ENCODE results near the gene ALDH1L2. TPM values are rescaled to one million over a fixed set of nuclear protein-coding genes. Genes with fewer than 3 reads are reported as not detected.
A peak's percentile ranks its signal among the peaks of the same experiment; 100 is the strongest.
"Not testable (repeated sequence)": the region's sequence is repeated elsewhere in the genome, so short reads cannot be mapped to it uniquely, and the experiment has no call there.

Gene ALDH1L2
- total and polyA plus RNA-seq, 5 donors from 2014 or later = not detected

DNA sequence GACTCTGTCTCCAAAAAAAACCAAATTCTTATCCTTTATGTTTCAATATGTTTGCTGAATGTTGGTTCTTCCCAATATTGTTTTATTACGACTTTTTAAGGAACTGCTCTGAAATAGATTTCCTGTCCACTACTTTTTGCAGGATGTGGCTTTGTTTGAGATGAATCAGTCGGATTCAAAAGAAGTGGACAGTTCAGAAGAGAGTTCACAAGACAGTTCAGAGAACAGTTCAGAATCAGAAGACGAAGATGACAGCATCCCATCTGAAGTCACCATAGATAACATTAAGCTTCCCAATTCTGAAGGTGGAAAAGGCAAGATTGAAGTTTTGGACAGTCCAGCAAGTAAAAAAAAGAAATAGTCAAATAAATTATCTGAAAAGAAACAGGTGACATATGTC, 89.9 kb downstream of the ALDH1L2 start:
- no peaks in the 10 kb centered on the region for H3K27me3 ChIP-seq (ENCODE audit: control insufficient read depth, insufficient read depth, low read length)
- Mint-ChIP-seq H3K4me1 (peaks cover 14 to 26% (median 18%) of the 10 kb centered on the region in 4 donors), H3K4me3 (no peak overlapping the region), H3K27ac (no peak overlapping the region), H3K9me3 (peaks cover 0 to 3% (median 0%) of the 10 kb centered on the region in 7 donors), H3K36me3 (peaks cover 80% of the 10 kb centered on the region), H3K27me3 (no peaks in the 10 kb centered on the region)
- no peak for DNase-seq
- H3K9me3 ChIP-seq (ENCODE audit: control insufficient read depth in 2 of 2, low read length in 2 of 2) = no peaks in the 10 kb centered on the region
- H3K4me1 ChIP-seq (ENCODE audit: control insufficient read depth, insufficient read depth, low read length, poor library complexity, severe bottlenecking) = no peaks in the 10 kb centered on the region
- H3K36me3 ChIP-seq (ENCODE audit: control insufficient read depth, insufficient read depth, low read length) = peaks cover 58% of the 10 kb centered on the region
- no peak for ATAC-seq (ENCODE audit: low read depth in 2 of 2)
- no peak overlapping the region for H3K4me3 ChIP-seq (ENCODE audit: low read depth, low read length)
- no peak overlapping the region for H3K27ac ChIP-seq (ENCODE audit: insufficient read depth, low read length, poor library complexity, severe bottlenecking)

GRCh38 chr12:104991565-104992128, 92.6 kb downstream of the ALDH1L2 start:
- Histone ChIP-seq H3K4me1 (ENCODE audit: control insufficient read depth, insufficient read depth, low read length, poor library complexity, severe bottlenecking) (peaks cover 16% of the 10 kb centered on the region), H3K4me3 (ENCODE audit: low read depth, low read length) (no peak overlapping the region), H3K9me3 (ENCODE audit: control insufficient read depth in 2 of 2, low read length in 2 of 2) (no peaks in the 10 kb centered on the region), H3K27ac (ENCODE audit: insufficient read depth, low read length, poor library complexity, severe bottlenecking) (no peak overlapping the region), H3K27me3 (ENCODE audit: control insufficient read depth, insufficient read depth, low read length) (no peaks in the 10 kb centered on the region), H3K36me3 (ENCODE audit: control insufficient read depth, insufficient read depth, low read length) (peaks cover 51% of the 10 kb centered on the region)
- H3K9me3 Mint-ChIP-seq = peaks cover 0 to 3% (median 0%) of the 10 kb centered on the region in 7 donors
- DNase-seq (no peak), ATAC-seq (ENCODE audit: low read depth in 2 of 2) (no peak)
- H3K27ac Mint-ChIP-seq = no peak overlapping the region
- peaks cover 31 to 40% (median 33%) of the 10 kb centered on the region in 4 donors for H3K4me1 Mint-ChIP-seq
- H3K4me3 Mint-ChIP-seq = peak overlapping the region in 1 of 4 donors; percentile 9
- peaks cover 64% of the 10 kb centered on the region for H3K36me3 Mint-ChIP-seq
- H3K27me3 Mint-ChIP-seq = no peaks in the 10 kb centered on the region

- Mint-ChIP-seq H3K27me3 (no peaks in the 10 kb centered on the region), H3K9me3 (peaks cover 0 to 3% (median 2%) of the 10 kb centered on the region in 7 donors), H3K27ac (peak overlapping the region in 1 of 3 donors; percentile 48), H3K4me1 (peaks cover 28 to 44% (median 34%) of the 10 kb centered on the region in 4 donors), H3K36me3 (peaks cover 61% of the 10 kb centered on the region), H3K4me3 (peak overlapping the region in 1 of 4 donors; percentile 9)
- Histone ChIP-seq H3K4me1 (ENCODE audit: control insufficient read depth, insufficient read depth, low read length, poor library complexity, severe bottlenecking) (peaks cover 20% of the 10 kb centered on the region), H3K9me3 (ENCODE audit: control insufficient read depth in 2 of 2, low read length in 2 of 2) (no peaks in the 10 kb centered on the region), H3K27me3 (ENCODE audit: control insufficient read depth, insufficient read depth, low read length) (no peaks in the 10 kb centered on the region), H3K4me3 (ENCODE audit: low read depth, low read length) (no peak overlapping the region), H3K36me3 (ENCODE audit: control insufficient read depth, insufficient read depth, low read length) (peaks cover 44% of the 10 kb centered on the region), H3K27ac (ENCODE audit: insufficient read depth, low read length, poor library complexity, severe bottlenecking) (no peak overlapping the region)
- ATAC-seq (ENCODE audit: low read depth in 2 of 2) (no peak), DNase-seq (no peak)
Observed at GRCh38 chr12:104990950-104991349, 93.3 kb downstream of the ALDH1L2 start.

DNA sequence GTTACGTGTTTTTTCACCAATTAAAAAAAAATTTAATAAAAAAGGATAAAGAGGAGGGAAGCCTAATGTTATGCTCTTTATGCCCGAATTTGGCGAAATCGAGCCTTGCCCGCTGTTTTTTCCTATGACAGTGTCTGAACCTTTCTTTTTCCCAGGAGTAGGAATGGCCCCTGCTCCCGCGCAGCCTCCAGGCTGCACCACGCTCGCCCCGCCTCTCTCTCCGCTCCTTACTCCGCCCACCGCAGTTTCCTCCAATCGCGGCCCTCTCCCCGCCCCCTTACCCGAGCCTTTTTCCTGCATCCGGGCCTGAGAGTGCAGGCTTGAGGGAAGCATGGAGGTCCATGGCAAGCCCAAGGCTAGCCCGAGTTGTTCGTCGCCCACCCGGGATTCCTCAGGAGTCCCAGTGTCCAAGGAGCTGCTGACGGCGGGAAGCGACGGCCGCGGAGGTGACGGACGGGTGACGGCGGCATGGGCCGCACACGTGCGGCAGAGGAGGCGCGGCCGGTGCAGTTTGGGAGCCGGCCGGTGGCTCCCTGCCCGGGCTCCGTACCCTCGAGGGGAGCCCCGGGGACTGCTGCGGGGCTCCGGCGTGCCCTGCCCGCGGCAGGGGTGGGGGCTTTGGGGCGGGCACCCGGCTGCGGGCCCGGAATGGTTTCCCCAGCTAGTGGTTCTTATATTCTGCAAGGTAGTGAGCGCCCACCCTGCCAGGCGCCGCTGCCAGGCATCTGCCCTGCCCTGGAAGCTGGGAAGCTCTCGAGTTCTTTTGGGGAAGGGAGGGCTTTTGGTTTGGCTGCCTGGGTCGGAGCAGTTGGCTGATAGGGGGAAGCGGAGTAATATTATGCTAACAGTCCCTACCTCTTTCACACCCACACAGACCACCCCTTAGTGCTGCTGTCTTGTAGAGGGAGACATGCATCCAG, 98.0 kb downstream of the ALDH1L2 start, which contains the start of gene NOPCHAP1:
Gene NOPCHAP1 (plus strand): TSS at position 295 of the 920 bp plus-strand sequence. CDS start 37 bp downstream, at position 332.
- Mint-ChIP-seq H3K9me3 (peaks cover 0 to 3% (median 2%) of the 10 kb centered on the region in 7 donors), H3K4me1 (peaks cover 30 to 48% (median 43%) of the 10 kb centered on the region in 4 donors), H3K4me3 (peak within 1 kb of the TSS; percentile 91 to 95 (median 92)), H3K36me3 (peaks cover 26% of the 10 kb centered on the region), H3K27ac (peak within 1 kb of the TSS; percentile 60 to 89 (median 80)), H3K27me3 (peaks cover 8% of the 10 kb centered on the region)
- H3K36me3 ChIP-seq (ENCODE audit: control insufficient read depth, insufficient read depth, low read length) = peaks cover 18% of the 10 kb centered on the region
- H3K9me3 ChIP-seq (ENCODE audit: control insufficient read depth in 2 of 2, low read length in 2 of 2) = no peaks in the 10 kb centered on the region
- peak within 1 kb of the TSS; percentile 29 for H3K27ac ChIP-seq (ENCODE audit: insufficient read depth, low read length, poor library complexity, severe bottlenecking)
- peak within 1 kb of the TSS; percentile 88 for H3K4me3 ChIP-seq (ENCODE audit: low read depth, low read length)
- no peaks in the 10 kb centered on the region for H3K27me3 ChIP-seq (ENCODE audit: control insufficient read depth, insufficient read depth, low read length)
- peaks cover 26% of the 10 kb centered on the region for H3K4me1 ChIP-seq (ENCODE audit: control insufficient read depth, insufficient read depth, low read length, poor library complexity, severe bottlenecking)
- DNase-seq = peak; percentile 80 to 83 (median 81)
- peak; percentile 99 for ATAC-seq (ENCODE audit: low read depth in 2 of 2)

- Histone ChIP-seq H3K27ac (ENCODE audit: insufficient read depth, low read length, poor library complexity, severe bottlenecking) (no peak overlapping the region), H3K36me3 (ENCODE audit: control insufficient read depth, insufficient read depth, low read length) (peaks cover 11% of the 10 kb centered on the region), H3K4me3 (ENCODE audit: low read depth, low read length) (peak overlapping the region; percentile 88), H3K4me1 (ENCODE audit: control insufficient read depth, insufficient read depth, low read length, poor library complexity, severe bottlenecking) (peaks cover 26% of the 10 kb centered on the region), H3K9me3 (ENCODE audit: control insufficient read depth in 2 of 2, low read length in 2 of 2) (no peaks in the 10 kb centered on the region), H3K27me3 (ENCODE audit: control insufficient read depth, insufficient read depth, low read length) (no peaks in the 10 kb centered on the region)
- H3K27ac Mint-ChIP-seq = peak overlapping the region in 1 of 3 donors; percentile 89
- no peak for DNase-seq
- peaks cover 0 to 3% (median 0%) of the 10 kb centered on the region in 7 donors for H3K9me3 Mint-ChIP-seq
- H3K36me3 Mint-ChIP-seq = peaks cover 17% of the 10 kb centered on the region
- H3K4me3 Mint-ChIP-seq = peak overlapping the region; percentile 91 to 95 (median 92)
- peaks cover 29 to 47% (median 41%) of the 10 kb centered on the region in 4 donors for H3K4me1 Mint-ChIP-seq
- ATAC-seq (ENCODE audit: low read depth in 2 of 2) = no peak
- peaks cover 8% of the 10 kb centered on the region for H3K27me3 Mint-ChIP-seq
Observed at GRCh38 chr12:104985206-104985605, 99.1 kb downstream of the ALDH1L2 start.

DNA sequence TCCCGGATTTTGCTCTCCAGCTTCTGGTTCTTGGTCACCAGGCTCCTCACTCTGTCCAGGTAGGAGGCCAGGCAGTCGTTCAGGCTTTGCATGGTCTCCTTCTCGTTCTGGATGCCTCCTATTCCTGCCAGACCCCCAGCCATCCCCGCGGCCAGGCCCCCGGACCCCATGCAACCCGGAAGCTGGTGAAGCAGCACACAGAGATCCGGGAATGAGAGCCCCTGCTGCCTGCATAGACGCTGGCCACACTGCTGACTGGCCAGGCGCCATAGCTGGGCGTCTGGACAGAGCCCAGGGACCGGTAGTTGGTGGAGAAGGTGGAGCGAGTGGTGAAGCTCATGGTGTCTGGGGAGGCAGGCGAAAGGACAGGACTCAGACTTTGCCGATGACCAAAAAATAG, 106.6 kb downstream of the ALDH1L2 start:
- not testable (repeated sequence) for ATAC-seq (ENCODE audit: low read depth in 2 of 2); DNase-seq; H3K36me3 ChIP-seq (ENCODE audit: control insufficient read depth, insufficient read depth, low read length); H3K4me3 ChIP-seq (ENCODE audit: low read depth, low read length); H3K36me3 Mint-ChIP-seq; H3K4me1 ChIP-seq (ENCODE audit: control insufficient read depth, insufficient read depth, low read length, poor library complexity, severe bottlenecking); H3K9me3 Mint-ChIP-seq; H3K27ac ChIP-seq (ENCODE audit: insufficient read depth, low read length, poor library complexity, severe bottlenecking); H3K27ac Mint-ChIP-seq; H3K4me1 Mint-ChIP-seq; H3K27me3 ChIP-seq (ENCODE audit: control insufficient read depth, insufficient read depth, low read length); H3K4me3 Mint-ChIP-seq; H3K9me3 ChIP-seq (ENCODE audit: control insufficient read depth in 2 of 2, low read length in 2 of 2)
- peaks cover 15% of the 10 kb centered on the region for H3K27me3 Mint-ChIP-seq

DNA sequence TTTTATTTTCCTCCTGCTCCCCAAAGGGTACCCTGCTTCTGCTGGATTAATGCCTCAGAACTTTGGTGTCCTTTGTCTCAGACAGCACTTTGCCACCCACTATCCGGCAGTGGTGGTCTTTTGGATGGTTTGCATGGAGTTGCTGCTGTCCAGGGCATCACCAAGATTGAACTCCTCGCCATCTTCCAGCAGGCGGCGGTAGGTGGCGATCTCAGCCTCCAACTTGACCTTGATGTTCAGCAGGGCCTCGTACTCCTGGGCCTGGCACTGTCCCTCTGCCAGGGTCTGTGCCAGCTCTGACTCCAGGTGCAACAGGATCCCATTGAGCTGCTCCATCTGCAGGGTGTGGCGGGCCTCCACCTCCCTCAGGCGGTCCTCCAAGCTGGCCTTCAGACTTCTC, 107.6 kb downstream of the ALDH1L2 start:
- H3K27me3 ChIP-seq (ENCODE audit: control insufficient read depth, insufficient read depth, low read length) = peaks cover 2% of the 10 kb centered on the region
- DNase-seq = no peak
- no peaks in the 10 kb centered on the region for H3K9me3 Mint-ChIP-seq
- H3K4me3 Mint-ChIP-seq = no peak overlapping the region
- no peaks in the 10 kb centered on the region for H3K4me1 Mint-ChIP-seq
- no peak overlapping the region for H3K27ac Mint-ChIP-seq
- no peak overlapping the region for H3K27ac ChIP-seq (ENCODE audit: insufficient read depth, low read length, poor library complexity, severe bottlenecking)
- no peaks in the 10 kb centered on the region for H3K4me1 ChIP-seq (ENCODE audit: control insufficient read depth, insufficient read depth, low read length, poor library complexity, severe bottlenecking)
- H3K36me3 ChIP-seq (ENCODE audit: control insufficient read depth, insufficient read depth, low read length) = no peaks in the 10 kb centered on the region
- no peaks in the 10 kb centered on the region for H3K36me3 Mint-ChIP-seq
- H3K27me3 Mint-ChIP-seq = peaks cover 6% of the 10 kb centered on the region
- no peaks in the 10 kb centered on the region for H3K9me3 ChIP-seq (ENCODE audit: control insufficient read depth in 2 of 2, low read length in 2 of 2)
- H3K4me3 ChIP-seq (ENCODE audit: low read depth, low read length) = no peak overlapping the region
- ATAC-seq (ENCODE audit: low read depth in 2 of 2) = no peak
